Measurements from ENCODE around the gene FBLN1. TPM values are rescaled to one million over a fixed set of nuclear protein-coding genes. Genes with fewer than 3 reads are reported as not detected.

Gene FBLN1
- total RNA-seq, 1 experiment from 2014 or later: 23.4 TPM

DNA sequence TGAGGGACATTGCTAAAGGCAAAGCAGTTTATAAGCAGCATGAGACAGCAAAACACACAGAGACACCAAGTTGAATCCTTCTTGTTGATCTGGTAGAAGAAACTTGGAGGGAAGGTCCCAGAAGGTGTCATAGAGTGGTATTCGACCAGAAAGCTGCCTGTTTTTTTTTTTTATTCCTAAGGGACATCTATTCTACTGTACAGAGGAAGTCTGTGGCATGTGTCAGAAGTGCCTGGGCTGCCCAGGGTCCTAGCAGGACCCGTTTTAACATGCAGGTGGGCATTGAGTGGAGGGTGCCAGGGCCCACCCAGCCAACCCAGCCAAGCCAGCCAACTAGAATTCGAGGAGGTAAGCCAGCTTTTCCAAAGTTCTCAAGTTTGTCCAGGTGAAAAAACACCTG, 100.9 kb downstream of the FBLN1 start:
- no peaks in the 10 kb centered on the region for H3K36me3 ChIP-seq (ENCODE audit: control insufficient read depth in 1 of 2, insufficient read depth in 2 of 2, low read length in 2 of 2)
- TF ChIP-seq ZFX (IDR thresholded peaks at IDR 0.05) (no peak), TCF7L2 (IDR thresholded peaks at IDR 0.05; ENCODE audit: borderline replicate concordance, extremely low read depth, insufficient read depth, insufficient read length) (no peak), FOSL1 (IDR thresholded peaks at IDR 0.05; ENCODE audit: low read depth) (no peak), CEBPB (IDR thresholded peaks at IDR 0.05; ENCODE audit: low read depth) (no peak), SRF (IDR thresholded peaks at IDR 0.05; ENCODE audit: low read depth) (no peak), ZNF274 (IDR thresholded peaks at IDR 0.05; ENCODE audit: low read depth, low read length) (no peak), JUND (IDR thresholded peaks at IDR 0.05) (no peak), POLR2A (IDR thresholded peaks at IDR 0.05; ENCODE audit: borderline replicate concordance, extremely low read depth, insufficient read depth, insufficient read length) (no peak), SIN3A (IDR thresholded peaks at IDR 0.05; ENCODE audit: low read depth) (no peak)
- TF ChIP-seq, protein P1, sequence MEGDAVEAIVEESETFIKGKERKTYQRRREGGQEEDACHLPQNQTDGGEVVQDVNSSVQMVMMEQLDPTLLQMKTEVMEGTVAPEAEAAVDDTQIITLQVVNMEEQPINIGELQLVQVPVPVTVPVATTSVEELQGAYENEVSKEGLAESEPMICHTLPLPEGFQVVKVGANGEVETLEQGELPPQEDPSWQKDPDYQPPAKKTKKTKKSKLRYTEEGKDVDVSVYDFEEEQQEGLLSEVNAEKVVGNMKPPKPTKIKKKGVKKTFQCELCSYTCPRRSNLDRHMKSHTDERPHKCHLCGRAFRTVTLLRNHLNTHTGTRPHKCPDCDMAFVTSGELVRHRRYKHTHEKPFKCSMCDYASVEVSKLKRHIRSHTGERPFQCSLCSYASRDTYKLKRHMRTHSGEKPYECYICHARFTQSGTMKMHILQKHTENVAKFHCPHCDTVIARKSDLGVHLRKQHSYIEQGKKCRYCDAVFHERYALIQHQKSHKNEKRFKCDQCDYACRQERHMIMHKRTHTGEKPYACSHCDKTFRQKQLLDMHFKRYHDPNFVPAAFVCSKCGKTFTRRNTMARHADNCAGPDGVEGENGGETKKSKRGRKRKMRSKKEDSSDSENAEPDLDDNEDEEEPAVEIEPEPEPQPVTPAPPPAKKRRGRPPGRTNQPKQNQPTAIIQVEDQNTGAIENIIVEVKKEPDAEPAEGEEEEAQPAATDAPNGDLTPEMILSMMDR (IDR thresholded peaks at IDR 0.05 in 2 of 3, conservative IDR thresholded peaks at IDR 0.05 in 1 of 3; ENCODE audit: borderline replicate concordance in 1 of 3, insufficient read depth in 1 of 3, low read depth in 2 of 3, low read length in 2 of 3): no peak
- TF ChIP-seq, protein P2, sequence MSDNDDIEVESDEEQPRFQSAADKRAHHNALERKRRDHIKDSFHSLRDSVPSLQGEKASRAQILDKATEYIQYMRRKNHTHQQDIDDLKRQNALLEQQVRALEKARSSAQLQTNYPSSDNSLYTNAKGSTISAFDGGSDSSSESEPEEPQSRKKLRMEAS (IDR thresholded peaks at IDR 0.05): no peak
- TF ChIP-seq, protein P3, sequence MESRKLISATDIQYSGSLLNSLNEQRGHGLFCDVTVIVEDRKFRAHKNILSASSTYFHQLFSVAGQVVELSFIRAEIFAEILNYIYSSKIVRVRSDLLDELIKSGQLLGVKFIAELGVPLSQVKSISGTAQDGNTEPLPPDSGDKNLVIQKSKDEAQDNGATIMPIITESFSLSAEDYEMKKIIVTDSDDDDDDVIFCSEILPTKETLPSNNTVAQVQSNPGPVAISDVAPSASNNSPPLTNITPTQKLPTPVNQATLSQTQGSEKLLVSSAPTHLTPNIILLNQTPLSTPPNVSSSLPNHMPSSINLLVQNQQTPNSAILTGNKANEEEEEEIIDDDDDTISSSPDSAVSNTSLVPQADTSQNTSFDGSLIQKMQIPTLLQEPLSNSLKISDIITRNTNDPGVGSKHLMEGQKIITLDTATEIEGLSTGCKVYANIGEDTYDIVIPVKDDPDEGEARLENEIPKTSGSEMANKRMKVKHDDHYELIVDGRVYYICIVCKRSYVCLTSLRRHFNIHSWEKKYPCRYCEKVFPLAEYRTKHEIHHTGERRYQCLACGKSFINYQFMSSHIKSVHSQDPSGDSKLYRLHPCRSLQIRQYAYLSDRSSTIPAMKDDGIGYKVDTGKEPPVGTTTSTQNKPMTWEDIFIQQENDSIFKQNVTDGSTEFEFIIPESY (IDR thresholded peaks at IDR 0.05; ENCODE audit: extremely low read depth, insufficient replicate concordance, low read length): no peak
- TF ChIP-seq, protein P4, sequence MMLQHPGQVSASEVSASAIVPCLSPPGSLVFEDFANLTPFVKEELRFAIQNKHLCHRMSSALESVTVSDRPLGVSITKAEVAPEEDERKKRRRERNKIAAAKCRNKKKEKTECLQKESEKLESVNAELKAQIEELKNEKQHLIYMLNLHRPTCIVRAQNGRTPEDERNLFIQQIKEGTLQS (IDR thresholded peaks at IDR 0.05): no peak
- H3K9me3 ChIP-seq (ENCODE audit: control insufficient read depth in 1 of 2, insufficient read depth in 1 of 2, low read depth in 1 of 2, low read length in 2 of 2): no peaks in the 10 kb centered on the region
- no peaks in the 10 kb centered on the region for H3K27me3 ChIP-seq (ENCODE audit: insufficient read depth, low read length)
- ChIA-PET POLR2A (no interaction called here), CTCF (no interaction called here), RAD21 (ENCODE audit: low non-redundant PET in 1 of 2, low total read pairs in 2 of 2, uncharacterized antibody in 2 of 2, unreplicated experiment in 2 of 2) (no interaction called here)
- intact Hi-C loops (cut with micrococcal nuclease): no loop called here
- no peak overlapping the region for H2AFZ ChIP-seq (ENCODE audit: low read depth, low read length, poor library complexity, severe bottlenecking)
- H3K4me2 ChIP-seq (ENCODE audit: low read length): peak overlapping the region; percentile 79
- BruUV-seq (replicated peaks): no TSS peak
- no peaks in the 10 kb centered on the region for H4K20me1 ChIP-seq (ENCODE audit: insufficient read depth)
- ATAC-seq (no peak), DNase-seq (ENCODE audit: low read depth, low spot score) (no peak)
- H3K79me2 ChIP-seq (ENCODE audit: insufficient read depth, low read length): no peaks in the 10 kb centered on the region
- peaks cover 41 to 66% of the 10 kb centered on the region in 2 experiments for H3K4me1 ChIP-seq (ENCODE audit: control insufficient read depth in 1 of 2, insufficient read depth in 2 of 2, low read length in 2 of 2)
- H3K4me3 ChIP-seq (replicated peaks in 1 of 2; ENCODE audit: low read depth in 1 of 2, low read length in 2 of 2): no peak overlapping the region
- no peak overlapping the region for H3K27ac ChIP-seq (ENCODE audit: low read depth, low read length)
- H3K9me2 ChIP-seq (ENCODE audit: insufficient read depth): no peaks in the 10 kb centered on the region
- H3K9ac ChIP-seq (ENCODE audit: low read length): peak overlapping the region; percentile 10

All from HCT116 (cell line).